ENCODE measurements around the gene KCNJ18.
"Not testable (repeated sequence)": the region's sequence is repeated elsewhere in the genome, so short reads cannot be mapped to it uniquely, and the experiment has no call there.

Gene KCNJ18

DNA sequence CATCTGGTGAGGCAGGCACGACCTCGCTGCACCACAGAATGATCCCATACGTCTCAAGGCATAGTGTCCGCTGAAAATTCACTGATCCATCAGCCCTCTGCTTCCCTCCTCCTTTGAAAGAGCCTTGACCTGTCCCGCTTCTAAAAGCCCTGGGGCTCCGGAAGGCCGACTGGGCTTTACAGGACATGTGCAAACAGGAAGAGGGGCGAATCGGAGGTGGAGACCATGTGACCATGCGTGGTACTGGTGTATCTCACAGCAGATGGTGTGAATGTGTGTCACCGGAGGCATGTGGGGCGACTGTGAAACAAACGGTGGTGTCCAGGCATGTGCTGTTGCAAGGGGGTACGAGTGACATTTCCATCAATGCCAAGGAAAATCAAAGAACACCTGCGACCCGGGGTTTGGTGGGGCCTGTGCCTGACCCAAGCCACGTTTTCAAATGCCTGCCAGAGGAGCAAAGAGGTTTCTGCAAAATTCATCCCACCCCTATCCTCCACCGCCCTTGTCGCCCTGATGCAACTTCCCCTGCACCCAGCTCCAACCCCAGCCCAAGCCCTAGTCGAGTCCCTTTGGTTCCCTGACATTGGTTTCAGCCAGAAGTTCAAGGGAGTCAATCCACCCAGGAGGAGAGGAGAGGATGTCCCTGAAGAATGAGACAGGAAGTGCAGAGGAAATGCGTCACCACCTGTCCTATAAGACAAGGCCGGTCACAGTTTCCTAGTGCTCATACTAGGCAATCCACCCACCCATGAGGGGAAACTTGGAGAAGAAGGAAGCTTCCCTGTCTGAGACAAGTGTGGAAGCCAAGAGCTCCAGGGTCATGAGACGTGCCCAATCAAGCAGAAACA lies 5.9 kb upstream of the KCNJ18 start:
- DNase-seq: no peak

DNA sequence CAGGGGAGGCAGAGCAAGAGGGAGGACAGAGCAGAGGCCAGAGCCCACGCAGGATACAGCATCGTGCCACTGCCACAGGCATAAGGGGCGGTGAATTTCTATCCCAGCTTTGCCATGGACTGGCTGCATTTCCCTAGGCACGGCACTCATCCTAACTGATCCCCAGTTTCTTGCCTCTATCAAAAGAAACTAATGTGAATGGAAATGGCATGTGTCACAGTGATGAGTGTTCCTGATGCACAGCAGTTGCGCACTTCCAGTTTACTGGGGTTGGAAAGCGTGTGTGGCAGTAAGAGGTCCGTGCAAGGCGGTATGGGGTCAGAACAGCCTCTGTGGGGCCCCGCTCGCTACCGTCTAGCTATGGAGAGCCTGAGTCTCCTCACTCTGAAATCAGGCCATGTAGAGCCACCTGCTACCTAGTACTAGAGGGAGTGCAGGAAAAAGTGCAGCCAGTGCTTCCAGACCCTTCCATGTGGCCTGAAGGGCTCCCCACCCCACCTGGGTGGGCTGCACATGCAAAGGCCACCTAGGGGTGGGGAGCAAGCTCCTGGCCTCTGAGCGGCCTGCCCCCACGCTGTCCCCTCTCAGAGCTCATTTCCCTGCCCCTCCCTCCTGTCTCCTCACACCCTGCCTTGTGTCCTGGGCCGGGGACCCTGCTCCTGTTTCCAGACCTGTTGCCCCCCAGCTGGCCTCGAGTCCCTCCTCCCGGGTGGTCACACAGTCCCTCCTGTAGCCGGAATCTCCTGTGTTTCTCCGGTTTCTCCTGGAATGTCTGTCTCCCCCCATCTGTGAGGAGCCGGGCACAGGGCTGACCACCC lies 5.0 kb upstream of the KCNJ18 start:
- no peak for DNase-seq

GRCh38 chr17:21688293-21688949 lies 3.9 kb upstream of the KCNJ18 start:
- no peak for DNase-seq

DNA sequence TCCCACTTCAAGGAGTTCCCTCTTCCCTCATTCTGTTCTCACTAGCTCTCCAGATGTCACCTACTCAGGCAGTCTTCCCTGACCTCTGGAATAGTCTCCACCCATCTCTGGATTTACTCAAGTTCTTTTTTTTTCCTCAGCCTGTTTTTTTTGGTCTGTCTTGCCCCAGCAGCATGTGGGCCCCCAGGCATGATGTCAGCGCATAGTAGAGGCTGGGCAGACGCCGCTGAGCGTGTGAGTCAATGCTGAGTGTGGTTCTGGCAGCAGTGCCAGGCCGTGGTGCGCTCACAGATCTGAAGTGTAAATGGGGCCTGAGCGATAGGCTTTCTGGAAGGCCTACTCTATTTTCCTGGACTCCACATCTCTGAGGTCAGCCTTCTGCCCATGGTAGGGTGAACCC lies 2.7 kb upstream of the KCNJ18 start:
- DNase-seq: no peak

DNA sequence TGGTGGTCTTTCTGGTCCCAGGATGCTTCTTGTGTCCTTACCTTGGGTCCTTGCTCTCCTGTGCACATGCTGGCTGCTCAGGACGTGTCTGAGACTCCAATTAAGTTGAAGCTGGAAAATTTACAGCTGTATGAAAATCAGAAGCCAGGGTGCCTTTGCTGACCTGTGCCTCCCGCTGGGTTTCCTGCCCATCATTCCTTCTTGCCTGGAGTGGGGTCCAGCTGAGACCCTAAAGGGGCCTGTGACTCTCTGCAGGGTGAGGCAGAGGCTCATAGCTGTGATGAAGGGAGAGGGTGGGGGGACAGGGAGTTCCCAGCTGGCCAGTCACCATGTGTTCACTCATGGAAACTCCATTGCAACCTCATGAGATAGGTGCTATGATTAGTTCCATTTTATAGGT lies 1.5 kb upstream of the KCNJ18 start:
- DNase-seq: not testable (repeated sequence)

GRCh38 chr17:21691481-21691880 lies 842 bp upstream of the KCNJ18 start:
- DNase-seq: not testable (repeated sequence)

DNA sequence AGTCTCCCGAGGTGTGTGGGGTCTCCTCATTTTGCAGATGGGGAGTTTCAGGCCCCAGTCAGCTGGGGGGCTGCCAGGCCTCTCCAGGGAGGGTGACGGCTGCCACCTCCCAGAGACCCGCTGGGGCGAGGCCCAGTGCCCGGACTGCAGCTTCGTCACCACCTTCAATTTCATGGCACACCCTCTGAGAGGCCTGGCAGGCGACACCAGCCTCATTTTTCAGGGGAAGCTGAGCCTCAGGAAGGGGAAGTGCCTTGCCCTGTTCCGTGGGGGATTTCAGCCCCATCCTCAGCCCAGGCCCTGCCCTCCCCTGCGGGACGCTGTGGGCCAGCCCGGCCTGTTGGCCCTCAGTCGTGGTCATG lies 362 bp downstream of the KCNJ18 start:
- not testable (repeated sequence) for DNase-seq

GRCh38 chr17:21693391-21693796 lies 1.1 kb downstream of the KCNJ18 start:
- not testable (repeated sequence) for DNase-seq

GRCh38 chr17:21693937-21694336 lies 1.6 kb downstream of the KCNJ18 start:
- not testable (repeated sequence) for DNase-seq

GRCh38 chr17:21696227-21696626 lies 3.9 kb downstream of the KCNJ18 start:
- not testable (repeated sequence) for DNase-seq

GRCh38 chr17:21696842-21697507 lies 4.7 kb downstream of the KCNJ18 start:
- not testable (repeated sequence) for DNase-seq

DNA sequence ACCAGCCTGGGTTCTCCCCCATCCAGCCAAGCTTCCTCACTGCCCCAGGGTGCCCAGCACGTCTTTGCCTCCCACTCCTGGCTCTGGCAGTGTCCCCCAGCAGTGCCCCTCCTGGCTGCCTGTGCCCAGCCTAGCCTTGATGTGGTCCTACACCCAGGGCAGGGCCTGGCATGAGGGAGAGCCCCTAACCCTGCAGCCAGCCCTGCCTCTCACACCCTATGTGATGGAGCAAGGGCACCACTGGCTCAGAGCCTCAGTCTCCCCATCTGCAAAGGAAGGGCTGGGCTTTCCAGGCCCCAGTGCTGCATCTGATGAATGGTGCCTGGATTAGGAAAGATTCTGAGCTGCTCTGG lies 5.2 kb downstream of the KCNJ18 start:
- not testable (repeated sequence) for DNase-seq

GRCh38 chr17:21698437-21699075 lies 6.2 kb downstream of the KCNJ18 start:
- DNase-seq: not testable (repeated sequence)

GRCh38 chr17:21699124-21699523 lies 6.8 kb downstream of the KCNJ18 start:
- not testable (repeated sequence) for DNase-seq

DNA sequence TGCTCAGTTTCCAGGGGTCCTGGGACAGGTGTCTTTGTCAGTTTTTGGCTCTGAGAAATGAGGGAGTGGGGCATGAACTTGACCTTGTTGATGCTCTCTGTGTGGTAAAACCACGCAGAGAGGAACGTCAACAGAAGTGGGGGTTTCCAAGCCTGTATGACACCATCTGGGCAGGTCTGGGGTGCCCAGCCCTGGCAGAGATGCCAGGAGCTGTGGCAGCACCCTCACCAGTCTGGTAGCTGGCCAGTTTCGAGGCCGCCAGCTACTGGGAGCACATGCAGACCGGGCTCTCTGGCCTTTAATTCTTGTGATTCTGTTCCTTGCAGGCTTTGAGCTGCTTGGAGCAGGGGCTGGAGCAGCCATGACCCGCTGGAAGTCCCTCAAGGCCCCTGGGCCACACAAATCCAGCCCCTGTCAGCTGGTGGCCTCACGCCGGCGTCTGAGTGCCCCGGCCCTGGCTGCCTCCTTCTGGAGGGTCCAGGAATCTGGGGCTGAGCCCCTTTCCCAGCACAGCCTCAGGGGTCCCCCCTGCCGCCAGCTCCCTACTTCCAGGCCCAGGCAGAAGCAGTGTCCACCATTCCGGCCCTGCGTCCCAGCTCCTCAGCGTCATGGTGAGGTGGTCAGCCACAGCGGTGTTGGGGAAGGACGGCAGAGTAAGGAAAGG lies 7.4 kb downstream of the KCNJ18 start:
- not testable (repeated sequence) for DNase-seq

GRCh38 chr17:21701090-21701489 lies 8.8 kb downstream of the KCNJ18 start:
- DNase-seq: not testable (repeated sequence)

DNA sequence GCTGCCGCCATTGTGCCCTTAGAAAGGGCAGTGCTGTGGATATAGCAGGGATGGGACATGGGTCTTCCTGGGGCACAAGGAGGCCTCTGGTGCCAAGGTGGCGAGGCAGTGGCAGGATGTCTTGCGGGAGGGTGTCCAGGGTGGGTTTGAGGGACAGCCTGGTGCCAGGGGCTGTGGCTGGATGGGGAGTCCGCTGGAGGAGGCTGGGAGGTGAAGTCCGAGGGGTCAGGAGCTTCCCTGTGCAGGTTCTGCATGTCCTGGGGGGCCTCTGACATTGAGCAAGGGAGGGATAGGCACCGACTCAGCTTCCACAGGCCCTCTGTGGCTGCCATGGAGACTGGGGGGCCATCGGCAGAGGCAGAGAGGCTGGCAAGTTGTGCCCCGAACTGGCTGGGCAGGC lies 9.7 kb downstream of the KCNJ18 start:
- DNase-seq: not testable (repeated sequence)

DNA sequence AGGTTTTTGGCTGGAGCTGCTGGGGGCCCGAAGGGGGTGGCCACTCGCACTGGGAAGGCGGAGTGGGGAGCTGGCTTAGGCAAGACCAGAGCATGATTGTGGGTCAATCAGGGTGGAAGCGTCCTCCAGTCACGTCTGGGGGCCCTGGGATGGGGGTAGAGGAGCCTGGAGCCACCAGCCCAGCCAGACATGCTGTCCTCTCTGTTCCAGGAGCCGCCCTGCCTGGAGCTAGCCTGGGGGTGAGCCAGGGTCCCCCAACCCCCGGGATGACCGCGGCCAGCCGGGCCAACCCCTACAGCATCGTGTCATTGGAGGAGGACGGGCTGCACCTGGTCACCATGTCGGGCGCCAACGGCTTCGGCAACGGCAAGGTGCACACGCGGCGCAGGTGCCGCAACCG lies 10.2 kb downstream of the KCNJ18 start:
- DNase-seq: not testable (repeated sequence)

GRCh38 chr17:21702940-21703640 lies 10.8 kb downstream of the KCNJ18 start:
- not testable (repeated sequence) for DNase-seq

GRCh38 chr17:21703891-21704872 lies 11.9 kb downstream of the KCNJ18 start:
- DNase-seq: not testable (repeated sequence)
